Esophagus squamous epithelium (tissue), 5 donors: ENCODE data around the gene LPIN1. TPM values are rescaled to one million over a fixed set of nuclear protein-coding genes. Genes with fewer than 3 reads are reported as not detected.
"Not testable (repeated sequence)": the region's sequence is repeated elsewhere in the genome, so short reads cannot be mapped to it uniquely, and the experiment has no call there.

Experiments
- DNase-seq: peaks from one replicate; lab custom pipeline; 2025; lab: John Stamatoyannopoulos, UW
- H3K27ac ChIP-seq, 4 donors: fragments of 200-600 bp; sonication (generic); one replicate each; pipeline ENCODE4 v1.5.1; 2016 to 2019; ENCODE audit warnings: mild to moderate bottlenecking in 1 of 4
- H3K27me3 ChIP-seq, 4 donors: fragments of 200-600 bp; sonication (generic); 1 replicate in 3 of 4; 2 replicates in 1 of 4; pipeline versions ENCODE4 v1.5.1 to v1.6.0; 2017 to 2021; ENCODE audit warnings: antibody characterized with exemption in 1 of 4
- H3K36me3 ChIP-seq, 3 donors: fragments of 200-600 bp; sonication (generic); one replicate each; pipeline ENCODE4 v1.5.1; 2016 to 2019
- H3K4me1 ChIP-seq, 3 donors: fragments of 200-600 bp; sonication (generic); one replicate each; pipeline ENCODE4 v1.5.1; 2017 to 2019
- H3K4me3 ChIP-seq, 4 donors: fragments of 200-600 bp; sonication (generic); 1 replicate in 3 of 4; 2 replicates in 1 of 4; pipeline ENCODE4 v1.5.1; 2016 to 2019; ENCODE audit warnings: mild to moderate bottlenecking in 2 of 4, moderate library complexity in 1 of 4
- H3K9me3 ChIP-seq, 3 donors: fragments of 200-600 bp; sonication (generic); one replicate each; pipeline ENCODE4 v1.5.1; 2016 to 2019
- POLR2A ChIP-seq, 4 donors: fragments of 450-650 bp; IDR thresholded peaks; one replicate each; pipeline ENCODE4 v1.6.1; 2017; ENCODE audit warnings: antibody characterized with exemption in 4 of 4, mild to moderate bottlenecking in 4 of 4, moderate library complexity in 3 of 4
- WGBS, 2 donors: methylation state at CpG; one replicate each; pipeline ENCODE4 v1.1.5; 2018; 5-methylcytosine and 5-hydroxymethylcytosine counted together
- intact Hi-C: fragments of 100-400 bp; cut with DNase I; formaldehyde crosslinking; loops from one replicate; pipeline ENCODE4 v1.15.0; 2022
- total RNA-seq, 4 donors: library from RNA; depleted of rRNA; stranded (reverse); fragments of >200 nt; gene quantifications; one replicate each; pipeline ENCODE4 v1.1.0, GENCODE V29; 2016
- TF ChIP-seq, protein P1 (sequence below), 6 experiments: fragments of 450-650 bp in 4 of 6; fragments of 200-600 bp in 2 of 6; sonication (generic) in 2 of 6; IDR thresholded peaks; one replicate each; pipeline ENCODE4 v1.5.1; 2016 to 2019; ENCODE audit warnings: antibody characterized with exemption in 6 of 6, mild to moderate bottlenecking in 4 of 6, moderate library complexity in 4 of 6
- donor health status: DM: yes; HTN: yes; CAD: no.

Gene LPIN1
- total RNA-seq, 4 donors from 2014 or later = 16.9 to 80.9 (median 39.7) TPM

DNA sequence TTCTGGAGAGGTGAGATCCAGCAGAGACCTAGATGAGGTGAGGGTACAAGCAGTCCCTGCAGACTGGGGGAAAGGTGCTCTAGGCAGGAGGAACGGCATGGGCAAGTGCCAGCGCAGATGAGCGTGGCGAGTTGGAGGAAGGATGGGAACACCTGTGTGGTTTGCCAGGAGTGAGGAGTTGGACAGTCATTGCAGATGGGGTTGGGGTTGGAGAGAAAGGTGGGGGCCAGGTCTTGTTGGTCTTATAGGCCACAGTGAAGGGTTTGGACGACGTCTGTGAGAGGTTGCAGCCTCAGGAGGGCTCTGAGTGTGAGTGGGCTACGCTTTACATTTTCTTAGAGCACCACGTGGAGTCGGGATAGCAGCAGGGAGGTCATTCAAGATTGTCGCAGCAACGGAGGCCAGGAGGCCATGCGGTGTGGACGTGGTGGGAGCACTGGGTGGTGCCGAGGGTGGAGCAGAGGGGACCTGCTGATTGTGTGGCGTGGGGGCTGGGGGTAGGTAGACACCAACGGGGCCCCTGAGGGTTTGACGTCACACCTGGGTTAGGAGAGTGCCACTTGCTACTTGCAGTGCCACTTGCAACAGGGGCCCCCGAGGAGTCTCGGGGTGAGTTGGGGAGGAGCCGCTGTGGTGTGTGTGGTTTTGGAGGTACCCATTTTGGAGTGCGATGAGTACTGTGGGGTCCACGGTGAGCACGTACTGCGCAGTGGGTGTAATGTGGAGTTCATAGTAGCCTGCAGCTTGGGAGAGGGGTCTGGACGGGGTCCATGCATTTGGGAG is 66.2 kb downstream of the LPIN1 start:
- no peak overlapping the region for H3K4me3 ChIP-seq
- no peaks in the 10 kb centered on the region for H3K9me3 ChIP-seq
- intact Hi-C loops = no loop called here
- peaks cover 0 to 81% (median 7%) of the 10 kb centered on the region in 3 donors for H3K36me3 ChIP-seq
- no peaks in the 10 kb centered on the region for H3K27me3 ChIP-seq
- no peak for DNase-seq
- 92 to 95% methylated on average over 21 to 23 of the region's 25 CpGs for WGBS, 2 donors
- TF ChIP-seq, protein P1, sequence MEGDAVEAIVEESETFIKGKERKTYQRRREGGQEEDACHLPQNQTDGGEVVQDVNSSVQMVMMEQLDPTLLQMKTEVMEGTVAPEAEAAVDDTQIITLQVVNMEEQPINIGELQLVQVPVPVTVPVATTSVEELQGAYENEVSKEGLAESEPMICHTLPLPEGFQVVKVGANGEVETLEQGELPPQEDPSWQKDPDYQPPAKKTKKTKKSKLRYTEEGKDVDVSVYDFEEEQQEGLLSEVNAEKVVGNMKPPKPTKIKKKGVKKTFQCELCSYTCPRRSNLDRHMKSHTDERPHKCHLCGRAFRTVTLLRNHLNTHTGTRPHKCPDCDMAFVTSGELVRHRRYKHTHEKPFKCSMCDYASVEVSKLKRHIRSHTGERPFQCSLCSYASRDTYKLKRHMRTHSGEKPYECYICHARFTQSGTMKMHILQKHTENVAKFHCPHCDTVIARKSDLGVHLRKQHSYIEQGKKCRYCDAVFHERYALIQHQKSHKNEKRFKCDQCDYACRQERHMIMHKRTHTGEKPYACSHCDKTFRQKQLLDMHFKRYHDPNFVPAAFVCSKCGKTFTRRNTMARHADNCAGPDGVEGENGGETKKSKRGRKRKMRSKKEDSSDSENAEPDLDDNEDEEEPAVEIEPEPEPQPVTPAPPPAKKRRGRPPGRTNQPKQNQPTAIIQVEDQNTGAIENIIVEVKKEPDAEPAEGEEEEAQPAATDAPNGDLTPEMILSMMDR (IDR thresholded peaks at IDR 0.05) = no peak
- TF ChIP-seq POLR2A (IDR thresholded peaks at IDR 0.05) = no peak
- H3K27ac ChIP-seq = no peak overlapping the region
- H3K4me1 ChIP-seq = no peaks in the 10 kb centered on the region

DNA sequence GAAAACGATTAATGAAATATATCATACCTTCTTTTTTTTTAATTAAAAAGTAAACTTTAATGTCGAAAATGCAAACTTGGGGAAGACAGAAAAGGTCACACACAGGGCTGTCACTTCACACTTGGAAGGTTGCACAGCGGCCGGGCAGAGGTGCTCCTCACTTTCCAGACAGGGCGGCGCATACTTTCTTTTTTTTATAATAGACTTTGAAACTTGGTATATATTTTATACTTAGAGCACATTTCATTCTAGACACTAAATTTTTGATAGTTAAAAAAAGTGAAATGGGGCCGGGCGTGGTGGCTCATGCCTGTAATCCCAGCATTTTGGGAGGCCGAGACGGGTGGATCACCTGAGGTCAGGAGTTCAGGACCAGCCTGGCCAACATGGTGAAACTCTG is 66.9 kb downstream of the LPIN1 start:
- H3K27ac ChIP-seq, DNase-seq, H3K4me3 ChIP-seq, H3K27me3 ChIP-seq, H3K4me1 ChIP-seq, H3K9me3 ChIP-seq, intact Hi-C loops: not testable (repeated sequence)
- H3K36me3 ChIP-seq = peaks cover 0 to 79% (median 4%) of the 10 kb centered on the region in 3 donors
- 94 to 95% methylated on average over 10 of the region's 10 CpGs for WGBS, 2 donors

DNA sequence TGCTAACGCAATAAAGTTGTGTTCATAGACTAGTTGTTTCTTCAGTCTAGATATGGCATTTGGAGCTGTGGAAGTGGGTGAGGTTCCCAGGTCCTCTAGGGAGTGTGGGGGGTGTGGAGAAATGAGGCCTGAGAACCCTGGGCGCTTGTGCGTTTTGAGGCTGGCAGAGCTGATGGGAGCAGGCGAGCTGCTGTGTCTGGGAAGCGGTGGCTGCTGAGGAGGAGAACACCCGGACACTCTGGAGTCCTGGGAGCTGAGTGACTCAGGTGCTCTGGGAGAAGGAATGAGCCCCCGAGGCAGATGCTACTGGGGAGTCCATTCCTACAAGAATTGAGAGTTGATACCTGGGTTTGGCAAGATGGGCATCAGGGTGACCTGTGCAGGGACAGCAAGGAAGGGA is 67.5 kb downstream of the LPIN1 start:
- peaks cover 0 to 73% (median 4%) of the 10 kb centered on the region in 3 donors for H3K36me3 ChIP-seq
- no peaks in the 10 kb centered on the region for H3K27me3 ChIP-seq
- H3K4me3 ChIP-seq = no peak overlapping the region
- intact Hi-C loops = no loop called here
- H3K9me3 ChIP-seq = no peaks in the 10 kb centered on the region
- no peaks in the 10 kb centered on the region for H3K4me1 ChIP-seq
- TF ChIP-seq, protein P1 (IDR thresholded peaks at IDR 0.05) = no peak
- no peak for TF ChIP-seq POLR2A (IDR thresholded peaks at IDR 0.05)
- no peak for DNase-seq
- WGBS, 2 donors = 90 to 91% methylated on average over 7 of the region's 7 CpGs
- H3K27ac ChIP-seq = no peak overlapping the region

DNA sequence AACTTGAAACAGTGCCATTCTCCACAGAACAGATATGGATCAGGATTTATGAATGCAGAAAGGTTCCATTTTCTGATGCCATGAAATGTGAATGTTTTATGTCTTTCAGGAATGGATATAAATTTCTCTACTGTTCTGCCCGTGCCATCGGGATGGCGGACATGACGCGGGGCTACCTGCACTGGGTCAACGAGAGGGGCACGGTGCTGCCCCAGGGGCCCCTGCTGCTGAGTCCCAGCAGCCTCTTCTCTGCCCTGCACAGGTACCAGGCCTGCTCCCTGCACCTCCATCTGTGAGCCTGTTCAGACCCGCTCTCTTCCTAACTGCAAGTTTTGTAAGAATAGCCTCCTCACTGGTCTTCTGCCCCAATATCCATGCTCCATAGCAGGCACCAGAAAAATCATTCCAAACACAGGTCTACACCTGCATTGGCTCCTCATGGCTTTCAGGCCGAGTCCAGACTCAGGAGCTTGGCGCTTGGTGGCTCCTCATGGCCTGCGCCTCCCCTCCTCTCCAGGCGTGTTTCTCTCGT is 68.6 kb downstream of the LPIN1 start:
- peaks cover 0 to 79% (median 4%) of the 10 kb centered on the region in 3 donors for H3K36me3 ChIP-seq

DNA sequence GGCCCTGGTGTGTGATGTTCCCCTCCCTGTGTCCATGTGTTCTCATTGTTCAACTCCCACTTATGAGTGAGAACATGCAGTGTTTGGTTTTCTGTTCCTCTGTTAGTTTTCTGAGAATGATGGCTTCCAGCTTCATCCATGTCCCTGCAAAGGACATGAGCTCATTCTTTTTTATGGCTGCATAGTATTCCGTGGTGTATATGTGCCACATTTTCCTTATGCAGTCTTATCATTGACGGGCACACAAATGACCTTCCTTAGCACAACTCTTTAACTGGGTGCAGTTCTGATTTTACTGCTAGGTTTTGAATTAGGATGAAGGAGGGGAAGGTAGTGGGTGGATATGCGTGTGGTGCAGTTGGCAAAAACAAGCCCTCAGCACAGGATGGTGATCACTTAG is 70.5 kb downstream of the LPIN1 start:
- 95 to 98% methylated on average over 3 of the region's 3 CpGs for WGBS, 2 donors
- H3K27ac ChIP-seq, DNase-seq, H3K4me3 ChIP-seq, H3K27me3 ChIP-seq, H3K9me3 ChIP-seq, H3K4me1 ChIP-seq, intact Hi-C loops: not testable (repeated sequence)
- H3K36me3 ChIP-seq = peaks cover 4 to 84% (median 4%) of the 10 kb centered on the region in 3 donors

More for the DNA sequence above, 68.6 kb downstream of the LPIN1 start:
- Histone ChIP-seq H3K9me3 (no peaks in the 10 kb centered on the region), H3K27ac (no peak overlapping the region), H3K27me3 (no peaks in the 10 kb centered on the region), H3K4me3 (no peak overlapping the region), H3K4me1 (no peaks in the 10 kb centered on the region)
- DNase-seq = no peak
- intact Hi-C loops = no loop called here
- no peak for TF ChIP-seq POLR2A (IDR thresholded peaks at IDR 0.05)
- TF ChIP-seq, protein P1 (IDR thresholded peaks at IDR 0.05) = no peak
- WGBS, 2 donors = 88 to 97% methylated on average over 6 to 12 of the region's 13 CpGs

DNA sequence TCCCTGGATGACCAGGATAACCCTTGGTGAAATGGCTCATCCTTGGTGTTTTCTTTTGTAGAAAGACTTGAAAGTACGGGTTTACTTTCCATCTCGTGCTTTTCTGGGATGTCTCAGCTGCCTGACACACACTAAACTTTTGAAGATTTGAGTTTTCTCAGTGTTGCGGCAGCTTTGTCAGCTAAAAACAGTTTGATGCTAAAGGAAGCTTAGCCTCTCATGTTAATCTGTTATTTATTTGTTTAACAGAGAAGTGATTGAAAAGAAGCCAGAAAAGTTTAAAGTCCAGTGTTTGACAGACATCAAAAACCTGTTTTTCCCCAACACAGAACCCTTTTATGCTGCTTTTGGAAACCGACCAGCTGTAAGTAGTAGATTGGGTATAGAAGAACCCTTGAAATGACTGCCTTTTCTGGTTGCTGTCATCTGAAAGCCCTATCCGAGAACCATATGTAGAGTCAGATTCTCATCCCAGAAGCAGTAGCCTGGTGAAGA is 72.8 kb downstream of the LPIN1 start:
- DNase-seq = no peak
- no peak overlapping the region for H3K4me3 ChIP-seq
- peaks cover 4 to 88% (median 4%) of the 10 kb centered on the region in 3 donors for H3K36me3 ChIP-seq
- TF ChIP-seq POLR2A (IDR thresholded peaks at IDR 0.05) = no peak
- TF ChIP-seq, protein P1 (IDR thresholded peaks at IDR 0.05) = no peak
- no peaks in the 10 kb centered on the region for H3K27me3 ChIP-seq
- H3K9me3 ChIP-seq = no peaks in the 10 kb centered on the region
- intact Hi-C loops = no loop called here
- H3K27ac ChIP-seq = no peak overlapping the region
- peaks cover 0 to 21% (median 0%) of the 10 kb centered on the region in 3 donors for H3K4me1 ChIP-seq
- WGBS, 2 donors = 70 to 76% methylated on average over 3 to 5 of the region's 5 CpGs
